ENCODE data around the gene KCNK2. TPM values are rescaled to one million over a fixed set of nuclear protein-coding genes. Genes with fewer than 3 reads are reported as not detected.

The KCNK2 gene
- total RNA-seq, 1 experiment from 2014 or later, result 5.7 TPM

- no TSS peak for BruUV-seq (replicated peaks)
- POLR2A ChIA-PET, result interaction anchor here (0.6 kb wide), 1 partner anchor 9 kb away, joined by 3 read pairs; no protein-coding TSS in a partner anchor
- CTCF ChIA-PET, result interaction anchor here (0.6 to 1.0 kb wide), 7 partner anchors 9 to 540 kb away, joined by 3 to 4 read pairs (median 3); no protein-coding TSS in a partner anchor
- H3K9me3 Mint-ChIP-seq (ENCODE audit: unreplicated experiment), result peaks cover 16% of the 10 kb centered on the region
- no peaks in the 10 kb centered on the region for H3K27me3 Mint-ChIP-seq (ENCODE audit: insufficient read depth, unreplicated experiment)
- DNase-seq (ENCODE audit: unreplicated experiment), result no peak
- H3K4me3 Mint-ChIP-seq (ENCODE audit: unreplicated experiment), result no peak overlapping the region
- H3K4me1 Mint-ChIP-seq (ENCODE audit: insufficient read depth, unreplicated experiment), result peaks cover 5% of the 10 kb centered on the region
- TF ChIP-seq, protein P1, sequence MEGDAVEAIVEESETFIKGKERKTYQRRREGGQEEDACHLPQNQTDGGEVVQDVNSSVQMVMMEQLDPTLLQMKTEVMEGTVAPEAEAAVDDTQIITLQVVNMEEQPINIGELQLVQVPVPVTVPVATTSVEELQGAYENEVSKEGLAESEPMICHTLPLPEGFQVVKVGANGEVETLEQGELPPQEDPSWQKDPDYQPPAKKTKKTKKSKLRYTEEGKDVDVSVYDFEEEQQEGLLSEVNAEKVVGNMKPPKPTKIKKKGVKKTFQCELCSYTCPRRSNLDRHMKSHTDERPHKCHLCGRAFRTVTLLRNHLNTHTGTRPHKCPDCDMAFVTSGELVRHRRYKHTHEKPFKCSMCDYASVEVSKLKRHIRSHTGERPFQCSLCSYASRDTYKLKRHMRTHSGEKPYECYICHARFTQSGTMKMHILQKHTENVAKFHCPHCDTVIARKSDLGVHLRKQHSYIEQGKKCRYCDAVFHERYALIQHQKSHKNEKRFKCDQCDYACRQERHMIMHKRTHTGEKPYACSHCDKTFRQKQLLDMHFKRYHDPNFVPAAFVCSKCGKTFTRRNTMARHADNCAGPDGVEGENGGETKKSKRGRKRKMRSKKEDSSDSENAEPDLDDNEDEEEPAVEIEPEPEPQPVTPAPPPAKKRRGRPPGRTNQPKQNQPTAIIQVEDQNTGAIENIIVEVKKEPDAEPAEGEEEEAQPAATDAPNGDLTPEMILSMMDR (IDR thresholded peaks at IDR 0.05; ENCODE audit: unreplicated experiment), result no peak
- peak overlapping the region; percentile 43 for H3K27ac Mint-ChIP-seq (ENCODE audit: low read depth, unreplicated experiment)
- H3K36me3 Mint-ChIP-seq (ENCODE audit: insufficient read depth, unreplicated experiment), result no peaks in the 10 kb centered on the region
- intact Hi-C loops (cut with micrococcal nuclease), result no loop called here
Measured at GRCh38 chr1:215166886-215167285, 84.3 kb downstream of the KCNK2 start.

- TF ChIP-seq, protein P1 (IDR thresholded peaks at IDR 0.05; ENCODE audit: unreplicated experiment), result no peak
- no TSS peak for BruUV-seq (replicated peaks)
- Mint-ChIP-seq H3K27ac (ENCODE audit: low read depth, unreplicated experiment) (no peak overlapping the region), H3K36me3 (ENCODE audit: insufficient read depth, unreplicated experiment) (no peaks in the 10 kb centered on the region), H3K4me3 (ENCODE audit: unreplicated experiment) (no peak overlapping the region), H3K27me3 (ENCODE audit: insufficient read depth, unreplicated experiment) (no peaks in the 10 kb centered on the region), H3K4me1 (ENCODE audit: insufficient read depth, unreplicated experiment) (peaks cover 8% of the 10 kb centered on the region), H3K9me3 (ENCODE audit: unreplicated experiment) (peaks cover 37% of the 10 kb centered on the region)
- peak; percentile 43 for DNase-seq (ENCODE audit: unreplicated experiment)
- CTCF ChIA-PET, result interaction anchor here (0.5 to 2.1 kb wide), 17 partner anchors 8 to 832 kb away, joined by 3 to 12 read pairs (median 4); no protein-coding TSS in a partner anchor
- POLR2A ChIA-PET, result interaction anchor here (0.7 to 0.9 kb wide), 3 partner anchors 8 to 361 kb away, joined by 3 read pairs; no protein-coding TSS in a partner anchor
- intact Hi-C loops (cut with micrococcal nuclease), result loop anchor here (10.0 kb wide), 1 partner anchor 333 kb away; no protein-coding TSS in a partner anchor
Measured at GRCh38 chr1:215181518-215181917, 99.0 kb downstream of the KCNK2 start.

DNA sequence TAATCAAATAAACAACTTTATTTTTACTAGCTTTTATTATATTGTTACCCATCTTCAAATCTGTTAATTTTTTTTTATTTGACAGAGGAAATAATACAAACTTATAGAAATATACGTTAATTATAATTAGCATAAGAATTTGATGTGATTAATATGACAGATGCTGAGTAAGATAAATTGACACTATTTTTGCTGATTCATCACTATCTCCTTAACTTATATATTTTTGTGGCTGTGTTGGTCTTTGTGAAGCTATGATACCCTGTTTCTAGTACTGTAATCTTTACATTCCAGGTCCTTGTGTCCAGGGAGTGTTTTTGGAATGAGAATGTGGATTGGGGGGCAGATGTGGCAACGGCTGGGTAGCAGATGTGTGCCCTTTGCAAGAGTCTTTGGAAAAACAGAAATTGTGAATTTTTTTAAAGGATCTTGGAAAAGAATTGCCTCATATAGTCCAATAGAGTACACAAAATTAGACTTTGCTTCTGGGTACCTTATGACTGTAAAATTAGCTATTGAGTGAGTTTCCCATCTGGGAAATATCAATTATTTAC is 102.6 kb downstream of the KCNK2 start:
- H3K9me3 Mint-ChIP-seq (ENCODE audit: unreplicated experiment), result peaks cover 18% of the 10 kb centered on the region
- ChIA-PET POLR2A (no interaction called here), CTCF (interaction anchor here (0.7 to 1.6 kb wide), 4 partner anchors 15 to 528 kb away, joined by 3 to 6 read pairs (median 4); no protein-coding TSS in a partner anchor)
- H3K27me3 Mint-ChIP-seq (ENCODE audit: insufficient read depth, unreplicated experiment), result no peaks in the 10 kb centered on the region
- TF ChIP-seq, protein P1 (IDR thresholded peaks at IDR 0.05; ENCODE audit: unreplicated experiment), result no peak
- intact Hi-C loops (cut with micrococcal nuclease), result loop anchor here (10.0 kb wide), 1 partner anchor 330 kb away; no protein-coding TSS in a partner anchor
- H3K4me1 Mint-ChIP-seq (ENCODE audit: insufficient read depth, unreplicated experiment), result peaks cover 28% of the 10 kb centered on the region
- H3K36me3 Mint-ChIP-seq (ENCODE audit: insufficient read depth, unreplicated experiment), result no peaks in the 10 kb centered on the region
- BruUV-seq (replicated peaks), result no TSS peak
- no peak overlapping the region for H3K4me3 Mint-ChIP-seq (ENCODE audit: unreplicated experiment)
- DNase-seq (ENCODE audit: unreplicated experiment), result no peak
- no peak overlapping the region for H3K27ac Mint-ChIP-seq (ENCODE audit: low read depth, unreplicated experiment)

DNA sequence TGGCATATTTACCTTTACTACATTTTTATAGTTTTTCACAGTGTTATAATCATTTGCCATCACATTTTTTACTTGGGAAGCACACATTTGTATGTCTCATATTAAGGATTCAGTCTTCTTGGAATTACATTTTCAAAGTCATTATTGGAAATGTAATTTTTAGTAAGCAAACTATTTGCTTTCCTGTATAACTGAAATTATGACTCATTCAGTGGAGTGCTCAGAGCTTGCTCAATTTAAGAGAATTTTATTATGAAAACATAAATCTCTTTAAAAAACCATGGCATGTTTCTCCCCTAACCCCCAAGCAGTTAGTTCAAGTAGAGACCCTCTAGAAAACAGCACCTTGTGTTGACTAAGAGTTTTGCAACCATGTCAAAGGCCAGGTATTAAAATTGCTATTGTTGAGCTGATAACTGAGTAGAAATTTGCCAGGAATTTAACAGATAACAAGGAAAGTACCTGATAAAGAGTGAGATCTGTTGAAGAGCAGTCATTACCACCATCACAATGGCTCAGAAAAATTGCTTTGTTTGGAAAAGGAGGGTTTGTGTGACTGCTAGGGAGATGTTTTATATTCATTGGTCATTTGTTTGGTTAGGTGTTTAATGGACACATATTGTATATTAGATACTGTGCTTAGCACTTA is 105.9 kb downstream of the KCNK2 start:
- no peaks in the 10 kb centered on the region for H3K36me3 Mint-ChIP-seq (ENCODE audit: insufficient read depth, unreplicated experiment)
- no peak overlapping the region for H3K4me3 Mint-ChIP-seq (ENCODE audit: unreplicated experiment)
- peaks cover 3% of the 10 kb centered on the region for H3K9me3 Mint-ChIP-seq (ENCODE audit: unreplicated experiment)
- peak overlapping the region; percentile 78 for H3K27ac Mint-ChIP-seq (ENCODE audit: low read depth, unreplicated experiment)
- peak; percentile 40 for DNase-seq (ENCODE audit: unreplicated experiment)
- peaks cover 28% of the 10 kb centered on the region for H3K4me1 Mint-ChIP-seq (ENCODE audit: insufficient read depth, unreplicated experiment)
- intact Hi-C loops (cut with micrococcal nuclease), result loop anchor here (10.0 kb wide), 1 partner anchor 326 kb away; no protein-coding TSS in a partner anchor
- no TSS peak for BruUV-seq (replicated peaks)
- ChIA-PET POLR2A (interaction anchor here (1.2 kb wide), 1 partner anchor 494 kb away, joined by 3 read pairs; no protein-coding TSS in a partner anchor), CTCF (interaction anchor here (0.6 to 0.7 kb wide), 3 partner anchors 81 to 862 kb away, joined by 3 to 7 read pairs (median 3); no protein-coding TSS in a partner anchor)
- TF ChIP-seq, protein P1 (IDR thresholded peaks at IDR 0.05; ENCODE audit: unreplicated experiment), result no peak
- no peaks in the 10 kb centered on the region for H3K27me3 Mint-ChIP-seq (ENCODE audit: insufficient read depth, unreplicated experiment)
